Measurements from ENCODE around the gene OSBPL5. TPM values are rescaled to one million over a fixed set of nuclear protein-coding genes. Genes with fewer than 3 reads are reported as not detected.

The OSBPL5 gene
- total RNA-seq, 4 donors from 2014 or later = 24.7 to 83.3 (median 48.2) TPM

DNA sequence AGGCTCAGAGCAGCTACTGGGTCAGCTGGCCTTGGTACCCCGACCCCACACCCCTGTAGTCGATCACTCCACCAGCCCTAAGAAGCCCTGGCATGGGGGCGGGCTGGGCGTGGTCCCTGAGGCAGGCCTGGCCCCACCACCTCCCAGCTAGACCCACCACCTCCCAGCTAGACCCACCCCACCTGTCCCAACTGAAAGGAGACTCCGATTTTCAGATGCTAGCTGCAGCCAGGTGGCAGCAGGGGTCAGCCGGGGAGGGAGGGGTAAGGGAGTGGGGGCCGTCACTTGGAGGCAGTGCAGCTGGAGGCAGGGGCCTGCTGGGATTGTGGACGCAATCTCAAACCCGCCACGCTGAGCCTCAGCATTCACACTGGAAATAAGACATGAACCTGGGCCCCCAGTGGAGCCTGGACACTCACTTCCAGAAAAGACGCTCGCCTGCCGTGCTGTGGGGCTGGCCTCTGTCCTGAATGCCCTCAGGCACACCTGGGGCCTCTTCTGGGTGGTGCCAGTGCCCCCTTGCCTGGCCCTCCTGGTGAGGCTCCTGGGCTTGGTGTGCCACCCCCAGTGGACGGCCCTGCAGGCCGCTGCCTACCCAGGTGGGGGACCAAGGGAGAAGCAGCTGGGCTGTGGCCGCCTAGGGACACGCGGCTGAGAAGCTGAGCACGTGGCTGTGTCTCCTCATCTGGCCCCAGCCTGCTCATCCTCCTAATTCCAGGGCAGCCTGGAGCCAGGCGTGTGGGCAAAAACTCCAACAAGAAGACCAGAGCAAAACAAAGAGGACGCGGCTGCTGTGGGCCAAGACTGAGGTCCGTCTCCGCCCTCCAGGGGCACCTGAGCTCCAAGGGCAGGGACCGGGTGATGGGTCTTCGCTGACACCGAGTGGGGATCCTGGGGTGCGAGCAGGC lies 26.7 kb downstream of the OSBPL5 start:
- no peaks in the 10 kb centered on the region for H3K9me3 ChIP-seq
- H3K4me1 ChIP-seq = peaks cover 0 to 9% of the 10 kb centered on the region in 2 donors
- no peaks in the 10 kb centered on the region for H3K27me3 ChIP-seq
- H3K27ac ChIP-seq = no peak overlapping the region
- no peak for DNase-seq
- intact Hi-C loops (cut with DNase I; ENCODE audit: low total_unique reads) = no loop called here
- H3K36me3 ChIP-seq = no peaks in the 10 kb centered on the region
- H3K4me3 ChIP-seq = no peak overlapping the region
- TF ChIP-seq POLR2A (IDR thresholded peaks at IDR 0.05) = no peak
- no peak for TF ChIP-seq CTCF (IDR thresholded peaks at IDR 0.05)

GRCh38 chr11:3137486-3138177 lies 27.5 kb downstream of the OSBPL5 start:
- Histone ChIP-seq H3K27ac (no peak overlapping the region), H3K9me3 (no peaks in the 10 kb centered on the region)
- intact Hi-C loops (cut with DNase I; ENCODE audit: low total_unique reads) = no loop called here

GRCh38 chr11:3136546-3137455 lies 28.3 kb downstream of the OSBPL5 start:
- TF ChIP-seq POLR2A (IDR thresholded peaks at IDR 0.05) (no peak), CTCF (IDR thresholded peaks at IDR 0.05) (no peak)
- Histone ChIP-seq H3K27ac (no peak overlapping the region), H3K4me3 (no peak overlapping the region), H3K27me3 (no peaks in the 10 kb centered on the region), H3K9me3 (no peaks in the 10 kb centered on the region), H3K36me3 (no peaks in the 10 kb centered on the region), H3K4me1 (peaks cover 0 to 9% of the 10 kb centered on the region in 2 donors)
- intact Hi-C loops (cut with DNase I; ENCODE audit: low total_unique reads) = no loop called here
- DNase-seq = peak; percentile 8 to 10

More at GRCh38 chr11:3137486-3138177, 27.5 kb downstream of the OSBPL5 start:
- no peak for TF ChIP-seq POLR2A (IDR thresholded peaks at IDR 0.05)
- TF ChIP-seq CTCF (IDR thresholded peaks at IDR 0.05) = no peak
- Histone ChIP-seq H3K4me1 (peaks cover 0 to 9% of the 10 kb centered on the region in 2 donors), H3K27me3 (no peaks in the 10 kb centered on the region), H3K36me3 (no peaks in the 10 kb centered on the region), H3K4me3 (no peak overlapping the region)
- DNase-seq = peak in 1 of 2 donors; percentile 4

GRCh38 chr11:3135481-3136440 lies 29.3 kb downstream of the OSBPL5 start:
- peak; percentile 11 to 14 for DNase-seq
- Histone ChIP-seq H3K4me3 (no peak overlapping the region), H3K36me3 (no peaks in the 10 kb centered on the region), H3K4me1 (peaks cover 0 to 9% of the 10 kb centered on the region in 2 donors), H3K27me3 (no peaks in the 10 kb centered on the region), H3K9me3 (no peaks in the 10 kb centered on the region), H3K27ac (no peak overlapping the region)
- intact Hi-C loops (cut with DNase I; ENCODE audit: low total_unique reads) = no loop called here
- TF ChIP-seq POLR2A (IDR thresholded peaks at IDR 0.05) = no peak
- no peak for TF ChIP-seq CTCF (IDR thresholded peaks at IDR 0.05)

Measured in uterus (tissue), 4 donors.